GM12874 (cell line): ENCODE measurements around the gene MAP4K2.

Experiments
- CTCF ChIP-seq: IDR thresholded peaks from 2 replicates; pipeline ENCODE4 v1.5.1; 2011; ENCODE audit warnings: low read depth, mild to moderate bottlenecking, control low read depth, low read length, moderate library complexity; ENCODE audit not compliant: insufficient read depth

The MAP4K2 gene

GRCh38 chr11:64771861-64772260, 31.2 kb downstream of the MAP4K2 start:
- TF ChIP-seq CTCF, result no peak

- TF ChIP-seq CTCF, result no peak
These were observed 32.9 kb downstream of the MAP4K2 start for GRCh38 chr11:64770120-64770519.

- TF ChIP-seq CTCF, result no peak
These were observed 33.7 kb downstream of the MAP4K2 start for GRCh38 chr11:64769283-64769682.

GRCh38 chr11:64768300-64768694, 34.7 kb downstream of the MAP4K2 start:
- no peak for TF ChIP-seq CTCF

- peak; percentile 86 for TF ChIP-seq CTCF
These were observed 35.4 kb downstream of the MAP4K2 start for GRCh38 chr11:64767344-64768299.

GRCh38 chr11:64766881-64767280, 36.1 kb downstream of the MAP4K2 start:
- TF ChIP-seq CTCF, result no peak

- TF ChIP-seq CTCF, result no peak
These were observed 37.0 kb downstream of the MAP4K2 start for GRCh38 chr11:64765851-64766665.
